ENCODE measurements around the gene HDDC2.

GRCh38 chr6:125307964-125308615 is 6.3 kb upstream of the HDDC2 start:
- TF ChIP-seq CTCF (conservative IDR thresholded peaks at IDR 0.05), result no peak
- TF ChIP-seq EZH2 (IDR thresholded peaks at IDR 0.05; ENCODE audit: low read depth), result no peak

Data from PC-9 (cell line).